H9 (cell line): ENCODE measurements around the gene FAM3D. TPM values are rescaled to one million over a fixed set of nuclear protein-coding genes. Genes with fewer than 3 reads are reported as not detected.

Source experiments
- DNase-seq: peaks from one replicate; pipeline ENCODE4 v3.0.0-alpha.2; 2017
- H2AFZ ChIP-seq: one replicate; pipeline ENCODE4 v1.6.1; 2013; ENCODE audit warnings: mild to moderate bottlenecking, low read length, control low read depth, moderate library complexity
- H2AK5ac ChIP-seq: 2 replicates; pipeline ENCODE4 v1.6.1; 2013; ENCODE audit warnings: low read length, control low read depth, mixed read lengths; ENCODE audit not compliant: insufficient read length
- H2BK120ac ChIP-seq: one replicate; pipeline ENCODE4 v1.6.1; 2013; ENCODE audit warnings: low read depth, mild to moderate bottlenecking, low read length, control low read depth, inconsistent platforms; ENCODE audit not compliant: poor library complexity, severe bottlenecking
- H2BK12ac ChIP-seq: 2 replicates; pipeline ENCODE4 v1.6.1; 2013; ENCODE audit warnings: low read length, control low read depth, mixed read lengths, low read depth; ENCODE audit not compliant: insufficient read length
- H2BK15ac ChIP-seq: 2 replicates; pipeline ENCODE4 v1.6.1; 2013; ENCODE audit warnings: low read depth, low read length, control low read depth
- H2BK20ac ChIP-seq: one replicate; pipeline ENCODE4 v1.6.1; 2013; ENCODE audit warnings: low read depth, mild to moderate bottlenecking, low read length, control low read depth, inconsistent platforms; ENCODE audit not compliant: poor library complexity, severe bottlenecking
- H2BK5ac ChIP-seq: 2 replicates; pipeline ENCODE4 v1.6.1; 2013; ENCODE audit warnings: low read length, control low read depth, mixed read lengths; ENCODE audit not compliant: insufficient read length
- H3K14ac ChIP-seq: 2 replicates; pipeline ENCODE4 v1.6.1; 2013; ENCODE audit warnings: low read length, control low read depth; ENCODE audit not compliant: insufficient read depth
- H3K18ac ChIP-seq: 2 replicates; pipeline ENCODE4 v1.6.1; 2013; ENCODE audit warnings: low read depth, mild to moderate bottlenecking, mixed read lengths, low read length, control low read depth; ENCODE audit not compliant: insufficient read length
- H3K23ac ChIP-seq: 2 replicates; pipeline ENCODE4 v1.6.1; 2013; ENCODE audit warnings: low read length, control low read depth, mixed read lengths, low read depth; ENCODE audit not compliant: insufficient read length
- H3K23me2 ChIP-seq: 2 replicates; pipeline ENCODE4 v1.6.1; 2013; ENCODE audit warnings: low read depth, mild to moderate bottlenecking, mixed read lengths, low read length, control low read depth; ENCODE audit not compliant: insufficient read length, poor library complexity, severe bottlenecking
- H3K27ac ChIP-seq: 2 replicates; pipeline ENCODE4 v1.5.1; 2013; ENCODE audit warnings: low read length, control low read depth, mixed read lengths, low read depth; ENCODE audit not compliant: insufficient read length
- H3K27me3 ChIP-seq: 2 replicates; pipeline ENCODE4 v1.6.1; 2013; ENCODE audit warnings: low read length, control low read depth, inconsistent platforms; ENCODE audit not compliant: insufficient read depth
- H3K4ac ChIP-seq: 2 replicates; pipeline ENCODE4 v1.6.1; 2013; ENCODE audit warnings: low read depth, mild to moderate bottlenecking, control low read depth, inconsistent platforms, low read length, moderate library complexity
- H3K4me1 ChIP-seq: 2 replicates; pipeline ENCODE4 v1.6.1; 2013; ENCODE audit warnings: low read length, control low read depth, inconsistent platforms; ENCODE audit not compliant: insufficient read depth
- H3K4me2 ChIP-seq: 2 replicates; pipeline ENCODE4 v1.6.1; 2013; ENCODE audit warnings: low read length, control low read depth, mixed read lengths; ENCODE audit not compliant: insufficient read length, insufficient read depth
- H3K56ac ChIP-seq: 2 replicates; pipeline ENCODE4 v1.6.1; 2013; ENCODE audit warnings: low read depth, mild to moderate bottlenecking, mixed read lengths, low read length, control low read depth; ENCODE audit not compliant: insufficient read length
- H3K79me1 ChIP-seq: 2 replicates; pipeline ENCODE4 v1.6.1; 2013; ENCODE audit warnings: low read depth, mild to moderate bottlenecking, moderate library complexity, low read length, control low read depth, inconsistent platforms; ENCODE audit not compliant: insufficient read depth, poor library complexity, severe bottlenecking
- H3K79me2 ChIP-seq: 2 replicates; pipeline ENCODE4 v1.6.1; 2013; ENCODE audit warnings: low read length, control low read depth, inconsistent platforms; ENCODE audit not compliant: insufficient read depth
- H3K9ac ChIP-seq: 2 replicates; pipeline ENCODE4 v1.6.1; 2013; ENCODE audit warnings: low read length, control low read depth, mixed read lengths; ENCODE audit not compliant: insufficient read length; ENCODE audit errors: extremely low read depth
- H3K9me3 ChIP-seq: one replicate; pipeline ENCODE4 v1.6.1; 2013; ENCODE audit warnings: low read depth, low read length, inconsistent platforms; ENCODE audit not compliant: control insufficient read depth
- H3T11ph ChIP-seq: one replicate; pipeline ENCODE4 v1.6.1; 2013; ENCODE audit warnings: mild to moderate bottlenecking, low read length, control low read depth, inconsistent platforms
- H4K20me1 ChIP-seq: one replicate; pipeline ENCODE4 v1.6.1; 2013; ENCODE audit not compliant: control insufficient read depth, insufficient read length, insufficient read depth
- H4K5ac ChIP-seq: 2 replicates; pipeline ENCODE4 v1.6.1; 2013; ENCODE audit warnings: low read depth, mild to moderate bottlenecking, mixed read lengths, low read length, control low read depth; ENCODE audit not compliant: insufficient read length
- H4K8ac ChIP-seq: replicated peaks from 2 replicates; pipeline ENCODE4 v1.6.1; 2013; ENCODE audit warnings: low read length, control low read depth, mixed read lengths, low read depth; ENCODE audit not compliant: insufficient read length
- H4K91ac ChIP-seq: 2 replicates; pipeline ENCODE4 v1.6.1; 2013; ENCODE audit warnings: low read depth, mild to moderate bottlenecking, moderate library complexity, mixed read lengths, low read length, control low read depth; ENCODE audit not compliant: insufficient read length
- H3K27ac Mint-ChIP-seq, 3 experiments: 2 replicates in 2 of 3; 3 replicates in 1 of 3; pipeline ENCODE4 v1.8.0; 2020 to 2021; ENCODE audit warnings: mixed read lengths in 3 of 3, mild to moderate bottlenecking in 1 of 3, moderate library complexity in 1 of 3
- H3K27me3 Mint-ChIP-seq: 2 replicates; pipeline ENCODE4 v1.8.0; 2021; ENCODE audit warnings: low read depth, mild to moderate bottlenecking, moderate library complexity, mixed read lengths
- H3K36me3 Mint-ChIP-seq, 3 experiments: 2 replicates in 2 of 3; 3 replicates in 1 of 3; pipeline ENCODE4 v1.8.0; 2020 to 2021; ENCODE audit warnings: low read depth in 3 of 3, mixed read lengths in 3 of 3; ENCODE audit not compliant: insufficient read depth in 1 of 3
- H3K4me1 Mint-ChIP-seq, 2 experiments: 2 replicates each; pipeline ENCODE4 v1.8.0; 2020; ENCODE audit warnings: mixed read lengths in 2 of 2
- H3K4me3 Mint-ChIP-seq, 2 experiments: 2 replicates in 1 of 2; 3 replicates in 1 of 2; pipeline ENCODE4 v1.8.0; 2020 to 2021; ENCODE audit warnings: mild to moderate bottlenecking in 2 of 2, mixed read lengths in 2 of 2, moderate library complexity in 1 of 2
- H3K9me3 Mint-ChIP-seq, 2 experiments: 2 replicates in 1 of 2; 3 replicates in 1 of 2; pipeline ENCODE4 v1.8.0; 2020; ENCODE audit warnings: mild to moderate bottlenecking in 2 of 2, mixed read lengths in 2 of 2, moderate library complexity in 1 of 2
- whole genome bisulfite sequencing: extraction: QIAGEN DNeasy Blood & Tissue Kit; methylation state at CpG from one replicate; pipeline ENCODE4 v1.1.7; 2013; ENCODE audit warnings: missing lambda C conversion rate, low lambda C conversion rate, mixed read lengths; ENCODE audit not compliant: insufficient read length; ENCODE audit errors: extremely low coverage; 5-methylcytosine and 5-hydroxymethylcytosine counted together
- total RNA-seq: library from RNA; stranded (reverse); gene quantifications from 2 replicates; pipeline ENCODE4 v1.2.1, GENCODE V29; 2021
- TF ChIP-seq, protein P1 (sequence below): fragments of 200-600 bp; sonication (generic); conservative IDR thresholded peaks from 3 replicates; pipeline ENCODE4 v1.8.0; 2021; ENCODE audit warnings: antibody characterized with exemption, mild to moderate bottlenecking

The FAM3D gene
- total RNA-seq, 1 experiment from 2014 or later: not detected

GRCh38 chr3:58623961-58624360, 42.6 kb downstream of the FAM3D start:
- Histone ChIP-seq H3K9ac (no peak overlapping the region), H4K20me1 (no peaks in the 10 kb centered on the region), H3K9me3 (no peaks in the 10 kb centered on the region), H2BK15ac (no peak overlapping the region), H3K27ac (no peak overlapping the region), H3K18ac (no peak overlapping the region), H4K91ac (no peak overlapping the region), H2BK12ac (no peak overlapping the region), H4K5ac (no peak overlapping the region), H3K14ac (no peak overlapping the region), H3K4me2 (no peak overlapping the region), H2AK5ac (no peak overlapping the region), H3K23ac (no peak overlapping the region), H2BK120ac (no peak overlapping the region), H2BK20ac (no peak overlapping the region), H4K8ac (no peak overlapping the region), H2AFZ (no peak overlapping the region), H3K4me1 (no peaks in the 10 kb centered on the region), H3K23me2 (no peaks in the 10 kb centered on the region), H2BK5ac (no peak overlapping the region), H3K56ac (no peak overlapping the region), H3K79me2 (no peaks in the 10 kb centered on the region), H3K27me3 (no peaks in the 10 kb centered on the region), H3T11ph (no peak overlapping the region), H3K79me1 (no peaks in the 10 kb centered on the region), H3K4ac (no peak overlapping the region)
- Mint-ChIP-seq H3K36me3 (no peaks in the 10 kb centered on the region), H3K27ac (no peak overlapping the region; a peak in 1 of 7 replicates), H3K9me3 (no peaks in the 10 kb centered on the region), H3K27me3 (peaks cover 9% of the 10 kb centered on the region), H3K4me1 (peaks cover 0 to 9% of the 10 kb centered on the region in 2 experiments; a peak in 2 of 4 replicates), H3K4me3 (no peak overlapping the region)
- DNase-seq: no peak
- no CpG with 5 or more reads among the region's 5 CpGs for WGBS
- TF ChIP-seq, protein P1, sequence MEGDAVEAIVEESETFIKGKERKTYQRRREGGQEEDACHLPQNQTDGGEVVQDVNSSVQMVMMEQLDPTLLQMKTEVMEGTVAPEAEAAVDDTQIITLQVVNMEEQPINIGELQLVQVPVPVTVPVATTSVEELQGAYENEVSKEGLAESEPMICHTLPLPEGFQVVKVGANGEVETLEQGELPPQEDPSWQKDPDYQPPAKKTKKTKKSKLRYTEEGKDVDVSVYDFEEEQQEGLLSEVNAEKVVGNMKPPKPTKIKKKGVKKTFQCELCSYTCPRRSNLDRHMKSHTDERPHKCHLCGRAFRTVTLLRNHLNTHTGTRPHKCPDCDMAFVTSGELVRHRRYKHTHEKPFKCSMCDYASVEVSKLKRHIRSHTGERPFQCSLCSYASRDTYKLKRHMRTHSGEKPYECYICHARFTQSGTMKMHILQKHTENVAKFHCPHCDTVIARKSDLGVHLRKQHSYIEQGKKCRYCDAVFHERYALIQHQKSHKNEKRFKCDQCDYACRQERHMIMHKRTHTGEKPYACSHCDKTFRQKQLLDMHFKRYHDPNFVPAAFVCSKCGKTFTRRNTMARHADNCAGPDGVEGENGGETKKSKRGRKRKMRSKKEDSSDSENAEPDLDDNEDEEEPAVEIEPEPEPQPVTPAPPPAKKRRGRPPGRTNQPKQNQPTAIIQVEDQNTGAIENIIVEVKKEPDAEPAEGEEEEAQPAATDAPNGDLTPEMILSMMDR: no peak
